ENCODE results near the gene LAMA5.

LAMA5 gene

GRCh38 chr20:62354031-62354808 lies 12.9 kb downstream of the LAMA5 start:
- in situ Hi-C loops (cut with MboI; ENCODE audit: low pct_unique_long_range_greater_than_20kb, low sequenced_read_pairs) = no loop called here
- DNase-seq = no peak

GRCh38 chr20:62353289-62354030 lies 13.7 kb downstream of the LAMA5 start:
- DNase-seq = no peak
- in situ Hi-C loops (cut with MboI; ENCODE audit: low pct_unique_long_range_greater_than_20kb, low sequenced_read_pairs) = no loop called here

GRCh38 chr20:62352402-62353288 lies 14.5 kb downstream of the LAMA5 start:
- DNase-seq = no peak
- in situ Hi-C loops (cut with MboI; ENCODE audit: low pct_unique_long_range_greater_than_20kb, low sequenced_read_pairs) = no loop called here

GRCh38 chr20:62351469-62352401 lies 15.4 kb downstream of the LAMA5 start:
- in situ Hi-C loops (cut with MboI; ENCODE audit: low pct_unique_long_range_greater_than_20kb, low sequenced_read_pairs) = no loop called here
- no peak for DNase-seq

GRCh38 chr20:62350629-62351422 lies 16.3 kb downstream of the LAMA5 start:
- DNase-seq = no peak
- in situ Hi-C loops (cut with MboI; ENCODE audit: low pct_unique_long_range_greater_than_20kb, low sequenced_read_pairs) = no loop called here

GRCh38 chr20:62350098-62350628 lies 16.9 kb downstream of the LAMA5 start:
- DNase-seq = no peak
- in situ Hi-C loops (cut with MboI; ENCODE audit: low pct_unique_long_range_greater_than_20kb, low sequenced_read_pairs) = no loop called here

GRCh38 chr20:62349556-62350097 lies 17.5 kb downstream of the LAMA5 start:
- in situ Hi-C loops (cut with MboI; ENCODE audit: low pct_unique_long_range_greater_than_20kb, low sequenced_read_pairs) = no loop called here
- no peak for DNase-seq

GRCh38 chr20:62348604-62349003 lies 18.5 kb downstream of the LAMA5 start:
- DNase-seq = no peak
- in situ Hi-C loops (cut with MboI; ENCODE audit: low pct_unique_long_range_greater_than_20kb, low sequenced_read_pairs) = no loop called here

GRCh38 chr20:62347445-62347844 lies 19.7 kb downstream of the LAMA5 start:
- in situ Hi-C loops (cut with MboI; ENCODE audit: low pct_unique_long_range_greater_than_20kb, low sequenced_read_pairs) = no loop called here

GRCh38 chr20:62347151-62347404 lies 20.0 kb downstream of the LAMA5 start:
- in situ Hi-C loops (cut with MboI; ENCODE audit: low pct_unique_long_range_greater_than_20kb, low sequenced_read_pairs) = no loop called here
- DNase-seq = no peak

More at GRCh38 chr20:62347445-62347844, 19.7 kb downstream of the LAMA5 start:
- DNase-seq = no peak

- in situ Hi-C loops (cut with MboI; ENCODE audit: low pct_unique_long_range_greater_than_20kb, low sequenced_read_pairs) = no loop called here
- no peak for DNase-seq
These were observed 20.5 kb downstream of the LAMA5 start for GRCh38 chr20:62346398-62347150.

GRCh38 chr20:62345681-62346370 lies 21.3 kb downstream of the LAMA5 start:
- no peak for DNase-seq
- in situ Hi-C loops (cut with MboI; ENCODE audit: low pct_unique_long_range_greater_than_20kb, low sequenced_read_pairs) = no loop called here

- in situ Hi-C loops (cut with MboI; ENCODE audit: low pct_unique_long_range_greater_than_20kb, low sequenced_read_pairs) = no loop called here
- no peak for DNase-seq
These were observed 22.3 kb downstream of the LAMA5 start for GRCh38 chr20:62344782-62345181.

- in situ Hi-C loops (cut with MboI; ENCODE audit: low pct_unique_long_range_greater_than_20kb, low sequenced_read_pairs) = no loop called here
- DNase-seq = no peak
These were observed 23.0 kb downstream of the LAMA5 start for GRCh38 chr20:62344092-62344491.

- in situ Hi-C loops (cut with MboI; ENCODE audit: low pct_unique_long_range_greater_than_20kb, low sequenced_read_pairs) = no loop called here
- DNase-seq = no peak
These were observed 24.2 kb downstream of the LAMA5 start for GRCh38 chr20:62342910-62343309.

- in situ Hi-C loops (cut with MboI; ENCODE audit: low pct_unique_long_range_greater_than_20kb, low sequenced_read_pairs) = no loop called here
- DNase-seq = no peak
These were observed 27.5 kb downstream of the LAMA5 start for GRCh38 chr20:62339647-62340062.

GRCh38 chr20:62338294-62338620 lies 28.9 kb downstream of the LAMA5 start:
- DNase-seq = no peak
- in situ Hi-C loops (cut with MboI; ENCODE audit: low pct_unique_long_range_greater_than_20kb, low sequenced_read_pairs) = no loop called here
